GM18909 (cell line): Measurements from ENCODE around the gene NHSL2.

Experiments used
- ATAC-seq: cut with Tn5 transposase; IDR thresholded peaks from one replicate; pipeline ENCODE4 v1.9.1; 2021; ENCODE audit warnings: mild to moderate bottlenecking; ENCODE audit not compliant: unreplicated experiment, poor library complexity

Gene NHSL2

DNA sequence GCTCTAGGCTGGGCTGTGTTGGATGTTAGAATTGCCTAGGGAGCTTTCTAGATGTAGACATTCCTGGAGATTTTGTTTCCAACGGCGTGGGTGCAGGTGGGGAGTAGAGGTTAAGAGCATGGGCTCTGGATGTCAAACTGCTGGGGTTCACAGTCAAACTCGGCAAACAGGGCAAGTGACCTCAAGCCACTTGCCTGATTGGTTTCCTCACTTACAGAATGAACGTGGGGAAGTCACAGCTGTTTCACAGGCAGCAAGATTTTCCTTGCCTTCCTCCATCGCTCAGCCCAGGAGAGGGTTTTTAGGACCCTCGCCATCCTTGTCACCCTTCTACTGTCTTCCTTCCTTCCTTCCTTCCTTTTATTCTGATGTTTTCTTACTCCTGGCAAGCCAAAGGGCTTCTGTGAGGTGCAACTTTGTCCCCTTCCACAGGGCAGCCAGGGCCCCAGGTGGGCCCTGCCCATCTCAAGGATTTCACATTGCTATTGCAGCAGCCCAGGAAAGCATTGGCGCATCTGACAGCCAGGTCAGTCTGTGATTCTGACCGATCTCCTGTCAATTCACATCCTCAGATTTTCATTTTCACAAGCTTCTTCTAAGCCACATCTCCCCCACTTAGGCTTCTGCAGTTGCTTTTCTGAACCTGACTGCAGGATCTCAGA is 214.0 kb downstream of the NHSL2 start:
- ATAC-seq, result no peak

DNA sequence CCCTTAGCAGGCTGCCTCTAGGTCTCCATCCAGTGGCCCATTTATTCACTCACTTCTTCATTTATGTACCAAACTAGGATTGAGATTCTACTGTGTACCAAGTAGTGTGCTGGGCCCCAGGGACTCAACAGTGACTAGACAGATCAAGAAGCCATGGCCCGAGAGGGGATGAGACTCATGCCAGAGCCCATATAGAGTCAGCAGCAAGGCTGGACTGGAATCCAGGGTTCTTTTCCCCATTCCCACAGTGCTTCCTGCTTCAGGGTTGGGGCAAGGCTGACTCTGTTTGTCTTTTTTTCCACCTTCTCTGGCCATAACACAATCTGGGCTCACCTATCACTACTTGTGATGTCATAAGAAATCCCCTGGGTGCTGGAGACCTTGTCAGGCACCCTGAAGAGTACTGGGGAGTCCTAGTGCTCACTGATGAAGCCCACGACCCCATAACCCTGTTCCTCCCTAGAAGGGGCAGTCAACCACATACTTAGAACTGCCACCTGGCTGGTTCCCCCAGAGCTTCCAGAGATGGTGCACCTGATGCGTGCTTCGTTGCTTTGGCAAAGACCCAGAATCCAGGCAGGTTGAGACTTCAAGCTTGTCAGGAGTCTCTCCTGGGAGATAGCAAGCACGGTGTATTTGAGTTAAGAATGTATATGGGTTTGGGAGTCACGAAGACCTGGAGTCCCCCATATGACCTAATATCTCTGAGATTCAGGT is 214.8 kb downstream of the NHSL2 start:
- no peak for ATAC-seq

DNA sequence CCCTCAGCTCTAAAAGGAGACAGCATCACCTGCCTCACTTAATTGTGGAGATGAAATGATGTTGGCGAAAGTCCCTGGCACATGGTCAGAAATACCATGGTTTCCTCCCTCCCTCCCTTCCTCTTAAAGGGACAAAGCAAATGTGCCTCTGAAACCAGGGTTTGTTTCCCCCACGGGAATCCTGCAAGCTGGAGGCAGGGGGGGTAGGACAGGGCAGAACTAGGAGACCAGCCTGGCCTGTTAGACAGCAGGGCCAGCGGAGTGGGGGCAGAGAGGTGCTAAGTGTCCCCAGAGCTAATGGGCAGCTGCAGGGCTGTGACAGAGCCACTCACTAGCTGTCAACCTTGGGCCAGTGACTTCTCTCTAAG is 215.4 kb downstream of the NHSL2 start:
- ATAC-seq, result no peak

DNA sequence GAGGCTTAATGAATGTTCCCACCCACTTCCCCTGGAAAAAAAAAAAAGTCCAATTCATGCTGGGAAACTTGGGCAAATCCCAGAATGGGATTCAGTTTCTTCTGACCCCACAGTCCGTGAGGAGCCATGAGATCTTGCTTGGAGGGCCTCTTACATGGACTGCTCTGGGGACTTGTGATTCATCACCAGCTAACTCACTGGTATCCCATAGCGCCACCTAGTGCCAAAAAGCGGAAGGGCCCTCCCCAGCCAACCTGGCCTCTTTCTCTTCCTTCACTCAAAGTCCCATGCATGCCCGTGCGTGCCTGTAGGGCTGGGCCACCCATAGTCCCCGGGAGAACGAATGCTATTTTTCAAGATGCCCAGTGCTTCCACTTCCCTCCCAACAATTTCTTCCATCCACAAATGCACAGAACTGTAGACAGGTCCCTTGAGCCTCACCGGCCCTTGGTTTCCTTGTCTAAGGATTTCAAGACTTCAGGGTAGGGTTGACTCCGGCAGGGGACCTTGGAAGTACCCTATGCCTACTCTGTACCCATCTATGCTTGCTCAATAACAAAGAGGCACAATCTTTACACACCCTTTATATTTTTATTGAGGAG is 216.0 kb downstream of the NHSL2 start:
- ATAC-seq, result peak; percentile 83

DNA sequence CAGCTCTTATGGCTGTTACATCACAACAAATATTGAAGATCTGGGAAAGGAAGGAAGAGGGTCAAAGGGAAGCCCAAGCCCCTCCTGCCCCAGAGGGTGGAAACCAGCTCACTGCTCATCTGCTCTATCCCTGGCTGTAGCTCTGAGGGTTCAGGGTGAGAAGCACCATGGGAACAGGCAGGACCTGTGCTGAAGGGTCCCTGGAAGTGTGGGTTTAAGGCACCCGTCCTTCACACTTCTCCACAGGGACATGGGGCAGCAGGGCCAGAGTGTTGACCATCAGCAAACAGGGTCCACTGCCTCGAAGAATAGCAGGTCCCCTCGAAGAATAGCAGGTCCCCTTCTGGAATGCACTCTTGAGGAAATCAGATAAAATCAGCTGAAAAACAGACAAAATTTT is 216.7 kb downstream of the NHSL2 start:
- ATAC-seq, result no peak

DNA sequence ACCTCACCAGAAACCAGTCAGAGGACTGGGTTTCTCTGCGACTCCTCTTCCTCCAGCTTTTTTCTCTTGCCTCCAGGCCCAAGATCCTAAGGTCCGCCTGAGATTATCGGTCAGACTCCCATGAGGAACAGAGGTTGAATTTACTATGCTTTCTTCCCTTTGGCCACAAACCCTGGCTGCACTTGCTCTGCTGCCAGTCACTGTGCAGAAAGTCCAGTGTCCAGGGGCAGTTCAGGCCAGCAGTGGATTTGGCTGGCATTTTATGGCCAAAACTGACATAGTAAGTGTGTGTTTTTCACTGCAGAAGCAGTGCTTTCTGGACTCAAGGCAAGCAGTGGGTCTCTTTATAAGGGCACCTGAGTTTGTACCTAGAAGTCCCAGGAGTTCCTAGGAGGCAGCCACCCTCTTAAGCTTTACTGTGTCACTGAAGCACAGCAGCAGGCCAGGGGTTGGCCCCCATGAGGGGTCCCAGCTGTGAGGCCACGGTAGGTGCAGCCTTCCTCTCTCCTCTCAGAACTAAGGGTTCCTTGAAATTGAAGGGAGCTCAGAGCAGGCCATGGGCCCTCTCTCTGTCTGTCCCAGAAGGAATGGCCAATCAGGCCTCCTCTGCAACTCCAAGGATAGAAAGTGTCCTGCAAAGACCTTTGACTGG is 217.7 kb downstream of the NHSL2 start:
- no peak for ATAC-seq

DNA sequence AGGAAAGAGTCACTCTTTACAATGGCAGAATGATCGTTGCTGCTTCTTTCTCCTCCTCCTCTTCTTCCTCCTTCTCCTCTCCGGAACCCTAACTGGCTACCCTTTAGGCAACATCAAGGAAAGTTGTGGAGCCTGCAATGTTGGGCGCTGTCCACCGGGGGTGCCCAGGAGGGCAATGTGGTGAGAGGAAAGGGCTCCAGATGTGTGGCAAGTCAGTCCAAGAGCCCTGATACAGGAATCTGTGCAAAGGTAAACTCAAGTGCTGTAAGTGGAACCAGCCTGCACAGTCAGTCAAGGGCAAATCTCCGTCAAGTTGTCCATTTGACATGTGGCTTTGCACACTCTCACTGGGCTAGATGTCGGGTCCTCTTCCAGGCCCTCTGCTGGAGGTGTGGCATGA is 218.2 kb downstream of the NHSL2 start:
- peak; percentile 29 for ATAC-seq

DNA sequence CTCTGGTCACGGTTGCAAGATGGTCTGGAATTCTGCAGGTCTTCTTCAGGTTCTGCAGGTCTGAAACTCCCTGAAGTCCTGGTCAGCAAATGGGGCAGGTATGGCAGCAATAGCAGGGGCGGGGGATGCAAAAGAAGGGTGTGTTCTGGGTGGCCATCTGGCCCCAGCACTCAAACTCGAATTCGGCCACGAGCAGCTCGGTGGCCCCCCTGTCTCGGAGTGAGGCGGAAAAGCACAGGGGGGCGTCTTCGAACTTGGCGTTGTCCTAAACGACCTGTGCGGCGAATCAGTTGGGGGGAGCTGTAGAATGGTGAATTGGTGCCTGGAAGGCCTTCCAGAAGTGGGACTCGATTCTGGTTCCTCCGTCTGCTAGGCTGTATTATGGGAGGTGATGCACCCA is 219.0 kb downstream of the NHSL2 start:
- no peak for ATAC-seq

DNA sequence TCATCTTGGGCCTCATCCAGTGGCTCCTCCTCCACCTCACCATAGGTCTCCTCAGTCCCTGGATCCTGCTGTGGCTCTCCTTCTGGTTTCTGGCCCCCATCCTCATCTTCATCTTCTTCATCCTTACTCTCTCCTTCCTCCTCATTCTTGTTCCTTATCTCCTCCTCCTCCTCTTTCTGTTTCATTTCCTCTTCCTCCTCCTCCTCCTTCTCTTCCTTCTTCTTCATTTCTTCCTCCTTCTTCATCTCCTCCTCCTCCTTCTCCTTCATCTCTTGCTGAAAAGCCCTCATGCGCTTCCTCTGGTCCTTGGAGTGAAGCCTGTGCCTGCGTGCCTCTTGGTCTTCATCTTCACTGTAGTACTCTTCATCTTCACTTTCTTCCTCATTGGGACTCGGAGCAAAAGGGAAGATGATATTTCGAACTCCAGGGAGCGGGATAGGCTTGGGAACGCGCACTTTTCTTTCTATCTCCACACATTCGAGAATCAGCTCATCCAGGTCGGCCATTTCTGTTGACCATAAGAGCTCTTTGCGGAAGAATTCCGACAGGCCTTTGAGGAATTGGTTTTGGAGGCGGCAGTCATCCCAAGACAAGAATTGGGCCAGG is 219.6 kb downstream of the NHSL2 start:
- ATAC-seq, result no peak

DNA sequence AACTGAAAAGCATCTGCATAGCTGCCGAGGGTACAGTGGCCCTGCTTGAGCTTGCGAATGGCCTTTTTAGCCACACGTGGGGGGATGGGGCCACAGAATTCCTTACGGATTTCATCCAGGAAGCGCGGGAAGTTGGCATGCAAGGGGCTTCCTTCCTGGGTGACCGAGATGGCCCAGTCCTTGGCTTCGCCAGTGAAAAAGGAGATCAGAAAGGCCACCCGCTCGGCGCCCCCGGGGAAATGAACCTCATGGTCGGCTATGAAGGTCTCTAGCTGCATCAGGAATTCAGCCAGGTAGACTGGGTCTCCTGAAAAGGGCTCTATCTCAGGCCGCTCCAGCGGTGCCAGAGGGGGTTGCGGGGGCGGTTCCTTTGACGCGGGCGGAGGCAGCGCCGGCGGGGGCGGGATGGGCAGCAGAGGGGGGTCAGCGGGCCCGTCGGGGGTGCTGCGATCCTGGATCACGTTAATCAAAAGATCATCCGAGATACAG is 220.2 kb downstream of the NHSL2 start:
- no peak for ATAC-seq

DNA sequence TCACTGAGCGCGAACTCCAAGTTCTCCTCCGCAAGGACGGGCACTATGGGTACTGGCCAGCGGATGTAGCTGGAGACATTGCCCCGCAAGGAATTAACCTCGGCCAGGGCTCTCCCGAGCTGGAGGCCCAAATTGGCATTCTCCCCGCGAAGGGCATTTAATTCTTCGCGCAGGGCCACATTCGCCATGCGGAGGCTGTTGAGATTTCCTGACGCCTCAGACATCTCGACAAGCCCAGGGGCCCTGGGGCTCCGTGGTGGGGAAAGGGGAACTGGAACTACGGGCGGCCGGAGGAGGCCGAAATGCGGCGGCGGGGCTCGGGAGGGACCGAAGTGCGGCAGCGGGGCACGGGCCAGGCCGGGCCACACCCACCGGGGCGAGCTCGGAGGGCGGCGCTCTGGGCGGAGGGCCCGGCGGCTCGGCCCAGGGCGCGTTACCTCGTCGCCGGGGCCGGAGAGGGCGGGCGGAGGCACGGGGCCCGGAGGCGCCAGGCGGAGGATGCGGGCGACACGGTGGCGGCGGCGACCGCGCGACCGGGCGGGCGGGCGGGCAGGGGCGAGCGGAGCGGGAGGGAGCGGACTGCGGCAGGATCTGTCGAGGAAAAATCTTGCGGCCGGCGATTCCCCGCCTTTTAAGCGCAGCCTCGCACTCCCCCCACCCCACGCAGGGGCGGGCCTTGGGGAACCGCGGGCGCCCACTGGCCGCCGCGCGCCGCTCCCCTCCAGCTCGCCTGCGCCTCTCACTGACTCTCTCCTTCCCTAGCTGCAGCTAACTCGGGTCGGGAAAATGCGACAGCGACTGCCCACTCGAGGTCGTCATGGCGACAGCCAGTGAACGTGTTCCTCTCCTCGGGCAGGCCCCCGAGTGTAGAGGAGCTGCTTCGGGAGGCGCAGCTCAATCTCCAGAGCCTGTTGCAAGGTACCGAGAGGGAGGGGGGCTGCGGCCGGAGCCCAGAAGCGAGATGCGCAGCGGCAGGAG is 221.0 kb downstream of the NHSL2 start, which contains the start of gene RTL5:
Gene RTL5 (minus strand): TSS at position 599 of the 978 bp plus-strand sequence.
- peak; percentile 61 for ATAC-seq

DNA sequence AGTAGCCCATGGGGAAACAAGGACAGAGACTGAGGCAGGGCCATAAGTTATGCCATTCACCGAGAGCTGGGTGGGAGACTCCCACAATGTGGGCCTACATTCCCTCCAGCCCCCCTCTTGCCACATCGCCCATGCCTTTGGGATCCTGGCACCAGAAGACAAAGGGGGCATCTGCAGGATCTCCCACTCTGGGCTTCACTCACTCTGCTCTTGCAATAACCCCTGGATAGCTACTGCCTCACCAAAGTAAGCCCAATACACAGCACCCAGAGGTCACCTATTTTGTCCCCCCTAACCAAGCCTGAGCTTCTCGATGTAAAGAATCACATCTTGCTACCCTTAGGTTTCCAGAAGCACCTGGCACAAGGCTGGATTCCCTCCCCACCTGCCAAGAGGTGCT is 221.8 kb downstream of the NHSL2 start:
- ATAC-seq, result no peak

DNA sequence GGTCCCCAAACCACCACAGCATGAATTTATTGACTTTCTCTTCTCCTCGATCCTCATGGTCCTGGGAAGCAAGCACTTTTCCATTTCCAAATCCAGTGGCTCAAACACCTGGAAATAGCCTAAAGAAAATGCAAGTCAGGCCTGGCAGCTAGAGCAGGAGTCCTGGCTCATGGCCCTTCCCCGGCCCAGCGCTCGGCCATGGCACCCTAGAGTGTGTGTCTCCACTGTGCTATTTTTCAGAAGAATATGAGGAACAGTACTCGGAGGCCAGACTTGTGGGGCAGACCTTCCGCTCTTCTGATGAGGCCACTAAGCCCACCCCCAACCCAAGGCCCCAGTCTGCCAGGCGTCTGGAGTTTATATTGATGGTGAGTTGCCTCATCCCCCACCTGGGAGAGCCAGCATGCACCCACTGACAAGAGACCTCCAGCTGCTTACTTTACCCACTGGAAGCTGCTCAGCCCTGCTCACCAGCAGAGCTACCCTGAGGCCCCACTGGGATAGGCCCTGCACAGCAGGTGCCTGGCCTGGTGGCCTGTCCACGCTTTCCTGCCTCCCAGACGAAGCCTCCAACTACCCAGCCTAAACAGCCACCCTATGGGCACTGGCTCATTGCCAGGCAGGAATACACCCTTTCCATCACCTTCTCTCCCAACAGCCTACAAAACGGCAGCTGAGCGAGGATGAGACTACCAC is 223.4 kb downstream of the NHSL2 start:
- no peak for ATAC-seq

DNA sequence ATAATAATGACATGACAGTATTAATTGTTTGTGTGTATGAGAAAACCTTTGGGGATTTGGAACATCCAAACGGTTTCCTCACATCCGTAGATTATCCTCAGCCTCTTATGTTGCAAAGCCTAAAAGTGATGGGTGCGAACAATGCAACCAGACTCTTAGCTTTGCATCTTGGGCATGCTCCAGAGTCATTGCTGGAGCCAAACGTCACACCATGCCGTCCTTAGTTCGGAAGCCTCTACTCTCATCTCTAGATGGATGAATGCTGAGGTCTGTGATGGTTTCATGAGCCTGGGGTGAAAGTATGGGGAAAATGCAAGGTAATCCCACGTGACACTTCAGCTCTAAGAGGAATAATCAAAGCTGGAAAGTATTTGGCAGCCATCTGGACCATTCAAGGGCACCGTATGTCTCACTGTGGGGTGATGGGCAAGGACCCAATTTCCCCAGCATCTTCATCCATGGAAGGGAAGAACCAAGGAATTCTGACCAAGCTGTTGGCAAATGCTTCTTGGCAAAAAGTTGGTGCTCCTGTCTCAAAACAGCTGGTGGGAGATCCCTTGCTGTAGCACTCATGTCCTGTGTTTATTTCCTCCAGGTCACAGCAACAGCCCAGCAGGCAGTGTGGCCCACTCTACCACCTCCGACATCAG is 227.3 kb downstream of the NHSL2 start:
- ATAC-seq, result no peak

DNA sequence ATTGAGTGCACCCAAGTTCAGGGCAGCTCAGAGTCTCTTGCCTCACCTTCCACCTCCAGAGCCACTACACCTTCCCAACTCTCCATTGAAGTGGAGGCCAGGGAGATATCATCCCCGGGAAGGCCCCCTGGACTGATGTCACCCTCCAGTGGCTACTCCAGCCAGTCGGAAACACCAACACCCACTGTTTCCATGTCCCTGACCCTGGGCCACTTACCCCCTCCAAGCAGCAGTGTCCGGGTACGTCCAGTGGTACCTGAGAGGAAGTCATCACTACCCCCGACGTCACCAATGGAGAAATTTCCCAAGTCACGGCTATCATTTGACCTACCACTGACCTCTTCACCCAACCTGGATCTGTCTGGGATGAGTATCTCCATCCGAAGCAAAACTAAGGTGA is 228.9 kb downstream of the NHSL2 start:
- no peak for ATAC-seq

DNA sequence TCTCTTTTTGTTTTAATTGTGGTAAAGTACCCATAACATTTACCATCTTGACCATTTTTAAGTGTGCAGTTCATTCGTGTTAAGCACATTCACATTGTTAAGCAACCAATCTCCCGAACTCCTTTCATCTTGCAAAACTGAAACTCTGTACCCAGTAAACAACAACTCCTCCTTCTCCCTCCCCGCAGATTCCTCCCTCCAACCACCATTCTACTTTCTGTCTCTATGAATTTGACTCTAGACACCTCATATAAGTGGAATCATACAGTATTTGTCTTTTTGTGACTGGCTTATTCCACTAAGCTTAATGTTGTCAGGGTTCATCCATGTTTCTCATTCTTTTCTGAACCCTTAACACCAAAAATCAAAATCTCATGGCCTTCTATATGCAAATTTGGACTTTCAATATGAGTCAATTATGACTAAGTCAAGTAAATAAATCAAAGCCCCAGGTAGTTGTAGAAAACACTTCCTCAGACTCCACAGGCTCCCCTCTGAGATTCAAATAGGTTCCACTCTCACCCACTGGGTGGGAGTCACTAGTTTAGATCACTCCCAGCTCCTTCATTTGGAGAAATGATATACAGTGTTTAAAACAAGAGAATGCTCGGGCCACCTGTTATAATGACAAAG is 230.8 kb downstream of the NHSL2 start:
- peak; percentile 79 for ATAC-seq

DNA sequence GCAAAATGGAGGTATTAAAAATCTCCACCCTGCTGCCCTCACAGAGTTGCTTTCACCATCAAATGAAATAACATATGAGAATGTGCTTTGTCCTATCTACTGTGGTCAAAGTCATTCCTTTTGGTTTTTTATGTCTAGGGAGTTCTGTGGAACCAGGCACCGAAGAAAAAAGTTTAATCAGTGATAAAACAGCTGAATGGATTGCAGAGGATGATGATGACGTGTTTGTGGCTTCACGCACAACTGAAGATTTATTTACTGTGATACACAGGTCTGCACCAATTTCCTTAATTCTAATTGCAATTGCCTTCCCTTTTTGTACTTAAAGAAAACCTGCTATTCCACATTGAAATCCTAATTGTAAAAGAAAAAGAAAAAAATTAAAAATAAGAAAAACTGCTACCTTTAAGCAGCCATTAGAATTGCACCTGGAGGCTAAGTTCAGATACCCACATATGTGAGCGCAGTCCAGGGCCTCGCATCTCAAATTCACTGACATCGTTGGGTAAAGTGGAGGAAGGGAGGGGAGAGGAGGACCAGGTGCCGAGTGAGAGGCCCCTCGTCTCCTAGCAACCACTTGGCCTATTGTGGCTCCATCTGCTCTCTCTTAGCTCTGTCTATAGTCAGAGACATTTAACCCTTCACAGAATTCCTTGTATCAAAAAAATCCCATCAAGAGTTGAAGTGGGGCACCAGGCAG is 231.6 kb downstream of the NHSL2 start:
- ATAC-seq, result no peak
